ENCODE measurements around the gene MAP3K2. TPM values are rescaled to one million over a fixed set of nuclear protein-coding genes. Genes with fewer than 3 reads are reported as not detected.

MAP3K2 gene
- total and polyA plus RNA-seq, 2 of the 8 experiments (the other 6 are each of a cell fraction or from before 2014, with no cell fraction given): 2.0 to 23.2 TPM

DNA sequence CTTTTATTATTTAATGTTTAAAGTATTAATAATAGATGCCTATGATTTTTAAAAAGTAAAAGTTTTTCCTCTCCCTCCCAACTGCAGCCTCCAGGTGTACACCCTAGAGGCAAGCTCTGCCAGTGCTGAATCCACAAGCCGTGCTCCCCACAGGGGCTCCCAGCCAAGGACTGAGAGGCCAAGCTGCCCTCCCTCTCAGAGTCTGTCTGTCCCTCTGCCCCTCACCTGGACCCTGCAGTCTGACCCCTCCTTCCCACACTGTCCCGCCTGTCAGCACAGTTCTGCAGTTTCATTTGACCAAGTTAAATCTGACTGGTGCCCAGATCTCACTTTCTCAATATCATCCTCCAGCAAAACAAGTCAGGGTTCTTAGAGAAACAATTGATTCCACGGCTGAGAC is 15.7 kb upstream of the MAP3K2 start (continued):
- TF ChIP-seq HDAC2 (IDR thresholded peaks at IDR 0.05; ENCODE audit: borderline replicate concordance in 1 of 2, low read depth in 2 of 2, low read length in 2 of 2) (no peak), RAD21 (IDR thresholded peaks at IDR 0.05 in 1 of 2, conservative IDR thresholded peaks at IDR 0.05 in 1 of 2; ENCODE audit: low read depth in 2 of 2, low read length in 2 of 2) (no peak), RFX5 (IDR thresholded peaks at IDR 0.05; ENCODE audit: borderline replicate concordance, low read depth, low read length) (no peak), ZNF274 (IDR thresholded peaks at IDR 0.05; ENCODE audit: borderline replicate concordance, extremely low read depth, low read length) (no peak), POLR2A (IDR thresholded peaks at IDR 0.05; ENCODE audit: control extremely low read depth in 1 of 2, low read depth in 2 of 2, low read length in 2 of 2) (no peak)
- TF ChIP-seq, protein P1, sequence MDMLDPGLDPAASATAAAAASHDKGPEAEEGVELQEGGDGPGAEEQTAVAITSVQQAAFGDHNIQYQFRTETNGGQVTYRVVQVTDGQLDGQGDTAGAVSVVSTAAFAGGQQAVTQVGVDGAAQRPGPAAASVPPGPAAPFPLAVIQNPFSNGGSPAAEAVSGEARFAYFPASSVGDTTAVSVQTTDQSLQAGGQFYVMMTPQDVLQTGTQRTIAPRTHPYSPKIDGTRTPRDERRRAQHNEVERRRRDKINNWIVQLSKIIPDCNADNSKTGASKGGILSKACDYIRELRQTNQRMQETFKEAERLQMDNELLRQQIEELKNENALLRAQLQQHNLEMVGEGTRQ (IDR thresholded peaks at IDR 0.05; ENCODE audit: low read length): no peak
- TF ChIP-seq, protein P2, sequence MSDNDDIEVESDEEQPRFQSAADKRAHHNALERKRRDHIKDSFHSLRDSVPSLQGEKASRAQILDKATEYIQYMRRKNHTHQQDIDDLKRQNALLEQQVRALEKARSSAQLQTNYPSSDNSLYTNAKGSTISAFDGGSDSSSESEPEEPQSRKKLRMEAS (IDR thresholded peaks at IDR 0.05): no peak
